Liver (tissue), 9 donors: ENCODE results near the gene C2orf80. TPM values are rescaled to one million over a fixed set of nuclear protein-coding genes. Genes with fewer than 3 reads are reported as not detected.

Experiments used
- DNase-seq: peaks from one replicate; pipeline ENCODE4 v3.0.0-alpha.2; 2017; ENCODE audit warnings: low spot score
- H3K27ac ChIP-seq, 2 donors: one replicate each; pipeline ENCODE4 v1.7.0; 2013; ENCODE audit warnings: inconsistent platforms in 2 of 2, low read length in 2 of 2, control low read depth in 1 of 2, low read depth in 1 of 2, mild to moderate bottlenecking in 1 of 2
- H3K27me3 ChIP-seq, 4 donors: one replicate each; pipeline versions ENCODE4 v1.6.1 to v1.7.0; 2013; ENCODE audit warnings: low read length in 3 of 4, inconsistent platforms in 1 of 4, mild to moderate bottlenecking in 1 of 4, moderate library complexity in 1 of 4; ENCODE audit not compliant: control insufficient read depth in 4 of 4, insufficient read depth in 4 of 4
- H3K36me3 ChIP-seq, 4 donors: one replicate each; pipeline versions ENCODE4 v1.6.1 to v1.7.0; 2013; ENCODE audit warnings: low read length in 3 of 4, mild to moderate bottlenecking in 3 of 4, low read depth in 1 of 4, moderate library complexity in 1 of 4; ENCODE audit not compliant: control insufficient read depth in 4 of 4, insufficient read depth in 3 of 4
- H3K4me1 ChIP-seq, 4 donors: one replicate each; pipeline versions ENCODE4 v1.6.1 to v1.7.0; 2013; ENCODE audit warnings: low read length in 3 of 4, mild to moderate bottlenecking in 3 of 4, moderate library complexity in 1 of 4; ENCODE audit not compliant: control insufficient read depth in 4 of 4, insufficient read depth in 4 of 4
- H3K4me3 ChIP-seq, 3 donors: one replicate each; pipeline versions ENCODE4 v1.6.1 to v1.7.0; 2013; ENCODE audit warnings: low read length in 3 of 3, control low read depth in 1 of 3, low read depth in 1 of 3, mild to moderate bottlenecking in 1 of 3
- H3K9ac ChIP-seq, 2 donors: one replicate each; pipeline ENCODE4 v1.7.0; 2013; ENCODE audit warnings: low read length in 2 of 2, mild to moderate bottlenecking in 2 of 2, moderate library complexity in 2 of 2, control low read depth in 1 of 2, low read depth in 1 of 2
- H3K9me3 ChIP-seq, 4 donors: one replicate each; pipeline versions ENCODE4 v1.6.1 to v1.7.0; 2013; ENCODE audit warnings: low read length in 3 of 4; ENCODE audit not compliant: control insufficient read depth in 4 of 4
- ATF3 ChIP-seq: IDR thresholded peaks from 2 replicates; pipeline ENCODE4 v1.6.1; 2016; ENCODE audit warnings: antibody characterized with exemption
- EGR1 ChIP-seq, 2 donors: IDR thresholded peaks; 2 replicates each; pipeline ENCODE4 v1.6.1; 2016 to 2018; ENCODE audit warnings: antibody characterized with exemption in 2 of 2, low read depth in 2 of 2
- FOXA1 ChIP-seq: IDR thresholded peaks from 2 replicates; pipeline ENCODE4 v1.6.1; 2016; ENCODE audit warnings: antibody characterized with exemption
- FOXA2 ChIP-seq: IDR thresholded peaks from 2 replicates; pipeline ENCODE4 v1.6.1; 2016; ENCODE audit warnings: antibody characterized with exemption
- GABPA ChIP-seq, 2 donors: IDR thresholded peaks in 1 of 2; conservative IDR thresholded peaks in 1 of 2; 2 replicates each; pipeline ENCODE4 v1.6.1; 2016; ENCODE audit warnings: antibody characterized with exemption in 2 of 2, mild to moderate bottlenecking in 1 of 2, moderate library complexity in 1 of 2
- HNF4A ChIP-seq, 2 donors: conservative IDR thresholded peaks; 2 replicates each; pipeline ENCODE4 v1.6.1; 2016; ENCODE audit warnings: antibody characterized with exemption in 2 of 2, mild to moderate bottlenecking in 2 of 2
- HNF4G ChIP-seq: IDR thresholded peaks from 2 replicates; pipeline ENCODE4 v1.6.1; 2016; ENCODE audit warnings: antibody characterized with exemption
- JUND ChIP-seq, 2 donors: IDR thresholded peaks; 2 replicates each; pipeline ENCODE4 v1.6.1; 2016; ENCODE audit warnings: antibody characterized with exemption in 2 of 2
- MAX ChIP-seq: IDR thresholded peaks from 2 replicates; pipeline ENCODE4 v1.6.1; 2016; ENCODE audit warnings: antibody characterized with exemption
- NR2F2 ChIP-seq: IDR thresholded peaks from 2 replicates; pipeline ENCODE4 v1.6.1; 2016; ENCODE audit warnings: antibody characterized with exemption
- RAD21 ChIP-seq, 2 donors: IDR thresholded peaks; 2 replicates each; pipeline ENCODE4 v1.6.1; 2016; ENCODE audit warnings: antibody characterized with exemption in 2 of 2, mild to moderate bottlenecking in 2 of 2
- REST ChIP-seq: IDR thresholded peaks from 2 replicates; pipeline ENCODE4 v1.6.1; 2016; ENCODE audit warnings: antibody characterized with exemption, mild to moderate bottlenecking
- RXRA ChIP-seq, 2 donors: IDR thresholded peaks; 2 replicates each; pipeline ENCODE4 v1.6.1; 2017 to 2018; ENCODE audit warnings: antibody characterized with exemption in 2 of 2, mild to moderate bottlenecking in 1 of 2
- SP1 ChIP-seq: IDR thresholded peaks from 2 replicates; pipeline ENCODE4 v1.6.1; 2018; ENCODE audit warnings: antibody characterized with exemption, mild to moderate bottlenecking
- TAF1 ChIP-seq: conservative IDR thresholded peaks from 2 replicates; pipeline ENCODE4 v1.6.1; 2016; ENCODE audit warnings: antibody characterized with exemption, mild to moderate bottlenecking
- YY1 ChIP-seq: IDR thresholded peaks from 2 replicates; pipeline ENCODE4 v1.6.1; 2016; ENCODE audit warnings: antibody characterized with exemption, mild to moderate bottlenecking
- WGBS: extraction: QIAGEN DNeasy Blood & Tissue Kit; methylation state at CpG from one replicate; pipeline ENCODE4 v1.1.7; 2013; 5-methylcytosine and 5-hydroxymethylcytosine counted together
- polyA plus RNA-seq, 2 donors: library from polyadenylated mRNA; stranded (reverse) in 1 of 2; unstranded in 1 of 2; fragments of 200-250 nt in 1 of 2; fragments of >200 nt in 1 of 2; fragmentation: Nextera tagmentation in 1 of 2; extraction: Ambion mirVana in 1 of 2; gene quantifications; one replicate each; pipeline versions ENCODE4 v1.2.1 to v1.2.3, GENCODE V29; 2013 to 2015
- total RNA-seq, 2 donors: library from RNA; depleted of rRNA; stranded (reverse); fragments of >200 nt; gene quantifications; one replicate each; pipeline ENCODE4 v1.2.3, GENCODE V29; 2014
- TF ChIP-seq, protein P1 (sequence below): fragments of 150-350 bp; IDR thresholded peaks from 2 replicates; pipeline ENCODE4 v1.5.1; 2017; ENCODE audit warnings: improper control_type of control experiment, low read depth, low read length; ENCODE audit not compliant: missing input control
- TF ChIP-seq, protein P2 (sequence below): IDR thresholded peaks from 2 replicates; pipeline ENCODE4 v1.6.1; 2016; ENCODE audit warnings: antibody characterized with exemption
- donor health status: healthy.
- donor health status: healthy.
- donor health status: healthy.
- donor health status: healthy.
- donor health status: healthy.

Gene C2orf80
- total and polyA plus RNA-seq, 4 donors, result not detected

DNA sequence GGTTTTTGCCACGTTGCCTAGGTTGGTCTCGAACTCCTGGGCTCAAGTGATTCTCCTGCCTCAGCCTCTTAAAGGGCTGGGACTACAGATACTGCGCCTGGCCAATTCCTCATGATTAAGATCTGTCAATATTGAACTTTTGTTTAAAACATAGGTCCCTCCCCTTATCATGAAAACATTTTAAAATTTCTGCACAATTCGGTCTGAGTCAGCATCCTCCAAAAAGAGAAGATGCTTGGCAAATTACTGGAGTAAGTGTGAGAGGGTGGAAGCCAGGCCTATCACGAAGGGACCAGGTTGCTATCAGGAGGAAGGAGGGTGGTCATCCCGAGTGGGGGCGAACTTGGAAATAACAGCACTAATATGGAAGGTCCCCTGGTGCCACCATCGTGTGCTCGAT, 15.7 kb downstream of the C2orf80 start:
- no peak for TF ChIP-seq HNF4A (conservative IDR thresholded peaks at IDR 0.05)
- TF ChIP-seq HNF4G, result no peak
- TF ChIP-seq YY1, result no peak
- no peak for TF ChIP-seq MAX
- TF ChIP-seq SP1, result no peak
- TF ChIP-seq JUND (IDR thresholded peaks at IDR 0.05), result no peak
- TF ChIP-seq, protein P1, sequence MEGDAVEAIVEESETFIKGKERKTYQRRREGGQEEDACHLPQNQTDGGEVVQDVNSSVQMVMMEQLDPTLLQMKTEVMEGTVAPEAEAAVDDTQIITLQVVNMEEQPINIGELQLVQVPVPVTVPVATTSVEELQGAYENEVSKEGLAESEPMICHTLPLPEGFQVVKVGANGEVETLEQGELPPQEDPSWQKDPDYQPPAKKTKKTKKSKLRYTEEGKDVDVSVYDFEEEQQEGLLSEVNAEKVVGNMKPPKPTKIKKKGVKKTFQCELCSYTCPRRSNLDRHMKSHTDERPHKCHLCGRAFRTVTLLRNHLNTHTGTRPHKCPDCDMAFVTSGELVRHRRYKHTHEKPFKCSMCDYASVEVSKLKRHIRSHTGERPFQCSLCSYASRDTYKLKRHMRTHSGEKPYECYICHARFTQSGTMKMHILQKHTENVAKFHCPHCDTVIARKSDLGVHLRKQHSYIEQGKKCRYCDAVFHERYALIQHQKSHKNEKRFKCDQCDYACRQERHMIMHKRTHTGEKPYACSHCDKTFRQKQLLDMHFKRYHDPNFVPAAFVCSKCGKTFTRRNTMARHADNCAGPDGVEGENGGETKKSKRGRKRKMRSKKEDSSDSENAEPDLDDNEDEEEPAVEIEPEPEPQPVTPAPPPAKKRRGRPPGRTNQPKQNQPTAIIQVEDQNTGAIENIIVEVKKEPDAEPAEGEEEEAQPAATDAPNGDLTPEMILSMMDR, result no peak
- TF ChIP-seq RXRA (IDR thresholded peaks at IDR 0.05), result no peak
- no peak for TF ChIP-seq REST
- no peak for TF ChIP-seq NR2F2
- no peak for TF ChIP-seq GABPA (IDR thresholded peaks at IDR 0.05 in 1 of 2, conservative IDR thresholded peaks at IDR 0.05 in 1 of 2)
- TF ChIP-seq FOXA2, result no peak
- no peak for TF ChIP-seq FOXA1
- TF ChIP-seq, protein P2, sequence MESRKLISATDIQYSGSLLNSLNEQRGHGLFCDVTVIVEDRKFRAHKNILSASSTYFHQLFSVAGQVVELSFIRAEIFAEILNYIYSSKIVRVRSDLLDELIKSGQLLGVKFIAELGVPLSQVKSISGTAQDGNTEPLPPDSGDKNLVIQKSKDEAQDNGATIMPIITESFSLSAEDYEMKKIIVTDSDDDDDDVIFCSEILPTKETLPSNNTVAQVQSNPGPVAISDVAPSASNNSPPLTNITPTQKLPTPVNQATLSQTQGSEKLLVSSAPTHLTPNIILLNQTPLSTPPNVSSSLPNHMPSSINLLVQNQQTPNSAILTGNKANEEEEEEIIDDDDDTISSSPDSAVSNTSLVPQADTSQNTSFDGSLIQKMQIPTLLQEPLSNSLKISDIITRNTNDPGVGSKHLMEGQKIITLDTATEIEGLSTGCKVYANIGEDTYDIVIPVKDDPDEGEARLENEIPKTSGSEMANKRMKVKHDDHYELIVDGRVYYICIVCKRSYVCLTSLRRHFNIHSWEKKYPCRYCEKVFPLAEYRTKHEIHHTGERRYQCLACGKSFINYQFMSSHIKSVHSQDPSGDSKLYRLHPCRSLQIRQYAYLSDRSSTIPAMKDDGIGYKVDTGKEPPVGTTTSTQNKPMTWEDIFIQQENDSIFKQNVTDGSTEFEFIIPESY, result no peak
- TF ChIP-seq ATF3, result no peak
- no peak for TF ChIP-seq EGR1 (IDR thresholded peaks at IDR 0.05; ENCODE audit: low read depth in 2 of 2)
- no peak for TF ChIP-seq TAF1
- no peak for TF ChIP-seq RAD21 (IDR thresholded peaks at IDR 0.05)
- H3K27me3 ChIP-seq, result no peaks in the 10 kb centered on the region
- no peak overlapping the region for H3K9ac ChIP-seq
- 85% methylated on average over 9 of the region's 9 CpGs for WGBS
- H3K36me3 ChIP-seq, result no peaks in the 10 kb centered on the region
- no peaks in the 10 kb centered on the region for H3K9me3 ChIP-seq
- DNase-seq, result no peak
- H3K4me3 ChIP-seq, result no peak overlapping the region
- H3K4me1 ChIP-seq, result peaks cover 1 to 8% (median 4%) of the 10 kb centered on the region in 4 donors
- H3K27ac ChIP-seq, result no peak overlapping the region
